Breast epithelium (tissue), 4 donors: ENCODE results near the gene VAMP7. TPM values are rescaled to one million over a fixed set of nuclear protein-coding genes. Genes with fewer than 3 reads are reported as not detected.

Experiments
- DNase-seq, 2 donors: peaks; one replicate each; pipeline ENCODE4 v3.0.0-alpha.2; 2019; ENCODE audit warnings: low spot score in 2 of 2
- H3K27ac ChIP-seq, 2 donors: fragments of 200-600 bp; sonication (generic) in 1 of 2; one replicate each; pipeline ENCODE4 v1.5.1; 2016 to 2019; ENCODE audit warnings: mild to moderate bottlenecking in 1 of 2
- H3K27me3 ChIP-seq, 2 donors: fragments of 200-600 bp; sonication (generic) in 1 of 2; one replicate each; pipeline versions ENCODE4 v1.5.1 to v1.6.0; 2017 to 2019; ENCODE audit warnings: control low read depth in 1 of 2, mild to moderate bottlenecking in 1 of 2
- H3K36me3 ChIP-seq: fragments of 200-600 bp; one replicate; pipeline ENCODE4 v1.5.1; 2019
- H3K4me1 ChIP-seq, 2 donors: fragments of 200-600 bp; sonication (generic); one replicate each; pipeline ENCODE4 v1.5.1; 2016 to 2019; ENCODE audit warnings: control low read depth in 1 of 2
- H3K4me3 ChIP-seq, 3 donors: fragments of 200-600 bp; sonication (generic); 1 replicate in 2 of 3; 2 replicates in 1 of 3; pipeline ENCODE4 v1.5.1; 2016 to 2019; ENCODE audit warnings: mild to moderate bottlenecking in 3 of 3, moderate library complexity in 2 of 3
- H3K9me3 ChIP-seq, 2 donors: fragments of 200-600 bp; sonication (generic) in 1 of 2; one replicate each; pipeline ENCODE4 v1.5.1; 2016 to 2019; ENCODE audit warnings: control low read depth in 1 of 2
- CTCF ChIP-seq, 3 donors: fragments of 450-650 bp; IDR thresholded peaks; one replicate each; pipeline ENCODE4 v1.5.1; 2016 to 2017; ENCODE audit warnings: antibody characterized with exemption in 3 of 3, mild to moderate bottlenecking in 3 of 3, moderate library complexity in 3 of 3
- POLR2A ChIP-seq: fragments of 450-650 bp; IDR thresholded peaks from one replicate; pipeline ENCODE4 v1.6.1; 2016; ENCODE audit warnings: antibody characterized with exemption, mild to moderate bottlenecking, moderate library complexity
- POLR2AphosphoS5 ChIP-seq, 3 donors: sonication (generic); formaldehyde crosslinking; IDR thresholded peaks; one replicate each; pipeline ENCODE4 v1.6.1; 2017; ENCODE audit warnings: antibody characterized with exemption in 3 of 3
- intact Hi-C: fragments of 100-400 bp; cut with DNase I; formaldehyde crosslinking; loops from one replicate; pipeline ENCODE4 v1.15.1; 2023; ENCODE audit warnings: low total_unique reads
- total RNA-seq, 3 donors: library from RNA; depleted of rRNA; stranded (reverse); fragments of >200 nt; gene quantifications; one replicate each; pipeline ENCODE4 v1.1.0, GENCODE V29; 2016

The VAMP7 gene
- total RNA-seq, 3 donors from 2014 or later: 29.2 to 41.6 (median 35.3) TPM

GRCh38 chrX:155888139-155888538, 7.0 kb downstream of the VAMP7 start:
- no peaks in the 10 kb centered on the region for H3K9me3 ChIP-seq
- no peak overlapping the region for H3K4me3 ChIP-seq
- no peaks in the 10 kb centered on the region for H3K27me3 ChIP-seq
- H3K27ac ChIP-seq: no peak overlapping the region
- no peak for DNase-seq
- H3K4me1 ChIP-seq: no peaks in the 10 kb centered on the region
- intact Hi-C loops: no loop called here
- no peak for TF ChIP-seq POLR2AphosphoS5 (IDR thresholded peaks at IDR 0.05)
- TF ChIP-seq POLR2A: no peak
- TF ChIP-seq CTCF (IDR thresholded peaks at IDR 0.05): no peak
- H3K36me3 ChIP-seq: no peaks in the 10 kb centered on the region

GRCh38 chrX:155889328-155889727, 8.2 kb downstream of the VAMP7 start:
- intact Hi-C loops: no loop called here
- Histone ChIP-seq H3K4me1 (no peaks in the 10 kb centered on the region), H3K27ac (no peak overlapping the region), H3K27me3 (no peaks in the 10 kb centered on the region), H3K4me3 (no peak overlapping the region), H3K36me3 (no peaks in the 10 kb centered on the region), H3K9me3 (no peaks in the 10 kb centered on the region)
- DNase-seq: no peak
- no peak for TF ChIP-seq POLR2A
- TF ChIP-seq POLR2AphosphoS5 (IDR thresholded peaks at IDR 0.05): no peak
- no peak for TF ChIP-seq CTCF (IDR thresholded peaks at IDR 0.05)

DNA sequence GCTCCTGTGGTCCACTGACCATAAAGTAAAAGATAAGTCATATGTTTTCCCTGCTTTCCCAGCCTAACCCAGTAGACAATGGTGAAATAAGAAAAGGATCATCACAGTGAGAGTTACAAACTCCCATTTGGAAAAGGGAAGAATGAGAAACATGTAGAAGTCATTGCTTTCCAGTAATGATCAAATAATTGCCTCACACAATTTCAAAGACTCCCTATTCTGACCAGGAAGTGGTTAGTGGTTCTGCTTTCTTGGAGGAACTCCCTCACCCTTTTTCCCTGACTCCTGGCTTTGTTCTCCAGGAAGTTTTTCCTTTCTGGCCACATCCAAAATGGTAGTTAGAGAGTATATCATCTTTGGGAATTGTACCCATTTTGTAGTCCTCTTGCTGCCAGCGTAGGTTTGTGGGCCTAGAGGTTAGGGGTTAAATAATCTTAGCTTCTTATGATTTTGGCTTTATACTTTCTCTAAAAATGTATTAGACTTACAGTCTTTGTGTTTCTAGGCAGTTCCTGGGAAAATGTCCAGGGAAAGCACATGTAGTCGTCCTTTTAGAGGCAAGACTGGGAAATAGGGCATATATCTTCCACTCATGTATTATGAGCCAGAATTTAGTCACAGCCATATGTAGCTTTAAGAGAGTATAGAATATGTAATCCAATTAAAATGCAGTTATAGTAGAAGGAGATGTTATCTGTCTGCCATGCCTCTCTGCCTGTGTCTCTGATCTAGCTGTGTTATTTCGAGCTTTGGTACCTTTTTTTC, 10.5 kb downstream of the VAMP7 start:
- Histone ChIP-seq H3K27me3 (no peaks in the 10 kb centered on the region), H3K4me3 (no peak overlapping the region), H3K4me1 (no peaks in the 10 kb centered on the region), H3K9me3 (no peaks in the 10 kb centered on the region), H3K36me3 (no peaks in the 10 kb centered on the region), H3K27ac (no peak overlapping the region)
- intact Hi-C loops: no loop called here
- TF ChIP-seq CTCF (IDR thresholded peaks at IDR 0.05): no peak
- no peak for TF ChIP-seq POLR2A
- no peak for TF ChIP-seq POLR2AphosphoS5 (IDR thresholded peaks at IDR 0.05)
- no peak for DNase-seq

GRCh38 chrX:155893521-155893920, 12.4 kb downstream of the VAMP7 start:
- H3K27me3 ChIP-seq: no peaks in the 10 kb centered on the region
- no peaks in the 10 kb centered on the region for H3K4me1 ChIP-seq
- intact Hi-C loops: no loop called here
- no peaks in the 10 kb centered on the region for H3K9me3 ChIP-seq
- H3K27ac ChIP-seq: no peak overlapping the region
- no peak for DNase-seq
- no peak overlapping the region for H3K4me3 ChIP-seq
- H3K36me3 ChIP-seq: peaks cover under 1% of the 10 kb centered on the region
- TF ChIP-seq POLR2A: no peak
- TF ChIP-seq CTCF (IDR thresholded peaks at IDR 0.05): no peak
- TF ChIP-seq POLR2AphosphoS5 (IDR thresholded peaks at IDR 0.05): no peak

GRCh38 chrX:155896512-155896911, 15.4 kb downstream of the VAMP7 start:
- DNase-seq: no peak
- TF ChIP-seq POLR2A: no peak
- no peak for TF ChIP-seq POLR2AphosphoS5 (IDR thresholded peaks at IDR 0.05)
- TF ChIP-seq CTCF (IDR thresholded peaks at IDR 0.05): no peak
- intact Hi-C loops: no loop called here
- peaks cover 7% of the 10 kb centered on the region for H3K36me3 ChIP-seq
- no peak overlapping the region for H3K4me3 ChIP-seq
- no peaks in the 10 kb centered on the region for H3K4me1 ChIP-seq
- no peak overlapping the region for H3K27ac ChIP-seq
- H3K27me3 ChIP-seq: no peaks in the 10 kb centered on the region
- H3K9me3 ChIP-seq: no peaks in the 10 kb centered on the region
